ENCODE results near the gene SF3B5. TPM values are rescaled to one million over a fixed set of nuclear protein-coding genes. Genes with fewer than 3 reads are reported as not detected.
"Not testable (repeated sequence)": the region's sequence is repeated elsewhere in the genome, so short reads cannot be mapped to it uniquely, and the experiment has no call there.

SF3B5 gene
- total RNA-seq, 1 donor from 2014 or later = 200 TPM

DNA sequence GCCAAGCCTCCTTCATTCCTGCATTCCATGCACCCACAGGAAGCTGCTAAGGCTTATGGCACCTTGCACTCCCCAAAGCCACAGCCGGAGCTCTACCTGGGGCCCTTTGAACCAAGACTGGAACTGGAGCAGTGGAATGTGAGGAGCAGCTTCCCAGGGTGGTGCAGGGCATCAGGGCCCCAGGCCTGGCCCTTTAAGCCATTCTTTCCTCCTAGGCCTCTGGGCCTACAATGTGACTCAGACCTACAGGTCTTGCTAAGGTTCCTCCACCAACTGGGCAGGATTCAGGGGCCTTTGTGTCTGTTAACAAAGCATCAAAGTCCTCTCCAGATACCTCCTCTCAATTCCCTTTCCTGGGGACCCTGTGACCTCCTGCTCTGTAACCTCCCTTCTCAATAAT, 36.2 kb downstream of the SF3B5 start:
- TF ChIP-seq, protein P1, sequence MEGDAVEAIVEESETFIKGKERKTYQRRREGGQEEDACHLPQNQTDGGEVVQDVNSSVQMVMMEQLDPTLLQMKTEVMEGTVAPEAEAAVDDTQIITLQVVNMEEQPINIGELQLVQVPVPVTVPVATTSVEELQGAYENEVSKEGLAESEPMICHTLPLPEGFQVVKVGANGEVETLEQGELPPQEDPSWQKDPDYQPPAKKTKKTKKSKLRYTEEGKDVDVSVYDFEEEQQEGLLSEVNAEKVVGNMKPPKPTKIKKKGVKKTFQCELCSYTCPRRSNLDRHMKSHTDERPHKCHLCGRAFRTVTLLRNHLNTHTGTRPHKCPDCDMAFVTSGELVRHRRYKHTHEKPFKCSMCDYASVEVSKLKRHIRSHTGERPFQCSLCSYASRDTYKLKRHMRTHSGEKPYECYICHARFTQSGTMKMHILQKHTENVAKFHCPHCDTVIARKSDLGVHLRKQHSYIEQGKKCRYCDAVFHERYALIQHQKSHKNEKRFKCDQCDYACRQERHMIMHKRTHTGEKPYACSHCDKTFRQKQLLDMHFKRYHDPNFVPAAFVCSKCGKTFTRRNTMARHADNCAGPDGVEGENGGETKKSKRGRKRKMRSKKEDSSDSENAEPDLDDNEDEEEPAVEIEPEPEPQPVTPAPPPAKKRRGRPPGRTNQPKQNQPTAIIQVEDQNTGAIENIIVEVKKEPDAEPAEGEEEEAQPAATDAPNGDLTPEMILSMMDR (conservative IDR thresholded peaks at IDR 0.05; ENCODE audit: low read depth, low read length) = no peak
- no peak for DNase-seq (ENCODE audit: low read depth)
- no peak overlapping the region for H3K4me3 ChIP-seq (ENCODE audit: low read depth, low read length)

DNA sequence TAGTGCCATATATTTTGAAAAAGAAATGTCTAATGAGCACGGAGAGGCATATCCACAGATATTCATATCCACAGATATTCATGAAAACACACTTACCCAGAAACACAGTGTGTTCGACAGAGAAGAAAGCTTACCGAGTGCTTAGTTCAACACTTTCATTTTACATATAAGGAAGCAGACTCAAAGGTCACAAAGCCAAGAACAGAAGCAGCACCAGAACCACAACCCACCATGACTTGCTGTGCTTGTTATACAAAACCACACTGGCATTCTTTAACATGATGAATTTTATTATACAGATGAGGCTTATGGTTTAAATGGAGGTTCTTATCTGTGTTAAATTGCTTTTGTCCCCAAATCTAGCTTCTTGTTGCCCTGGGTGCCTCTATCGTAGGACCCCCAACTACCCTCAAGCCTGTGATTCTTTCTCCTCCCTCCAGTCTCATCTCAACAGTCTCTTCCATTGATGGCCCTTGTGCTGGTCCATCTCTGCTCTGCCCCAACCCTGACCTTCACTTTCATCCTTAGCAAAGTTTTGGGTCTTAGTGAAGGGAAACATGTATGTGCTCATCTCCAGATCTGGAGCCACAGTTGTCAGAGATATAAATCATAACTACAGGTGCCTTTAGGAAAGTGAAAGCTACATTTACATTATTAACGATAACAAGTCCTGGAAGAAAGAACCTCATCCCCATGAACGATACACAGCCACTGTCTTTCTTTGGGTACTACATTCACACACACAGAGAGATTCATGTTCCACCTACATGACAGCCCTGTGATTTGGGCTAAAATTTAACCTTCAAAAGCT, 40.0 kb downstream of the SF3B5 start:
- no peak for DNase-seq (ENCODE audit: low read depth)
- no peak overlapping the region for H3K4me3 ChIP-seq (ENCODE audit: low read depth, low read length)
- TF ChIP-seq, protein P1 (conservative IDR thresholded peaks at IDR 0.05; ENCODE audit: low read depth, low read length) = no peak

DNA sequence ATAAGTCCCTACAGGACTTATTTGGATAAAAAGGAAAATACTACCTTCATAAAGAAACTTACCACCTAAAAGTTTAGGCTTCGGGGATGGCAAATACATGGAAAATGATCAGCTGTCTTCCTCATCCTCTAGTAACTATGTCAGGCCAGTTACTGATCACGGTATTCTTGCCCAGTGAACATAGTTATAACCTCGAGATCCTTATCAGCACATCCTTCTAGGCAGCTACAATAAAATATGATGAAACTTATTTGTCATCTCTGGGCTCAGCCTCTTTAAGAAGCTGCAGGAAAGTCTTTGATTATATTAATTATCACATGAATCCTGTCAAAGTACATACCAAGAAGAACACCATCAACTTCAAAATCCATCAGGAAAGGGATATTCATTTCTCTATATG, 41.8 kb downstream of the SF3B5 start:
- no peak overlapping the region for H3K4me3 ChIP-seq (ENCODE audit: low read depth, low read length)
- DNase-seq (ENCODE audit: low read depth) = no peak

DNA sequence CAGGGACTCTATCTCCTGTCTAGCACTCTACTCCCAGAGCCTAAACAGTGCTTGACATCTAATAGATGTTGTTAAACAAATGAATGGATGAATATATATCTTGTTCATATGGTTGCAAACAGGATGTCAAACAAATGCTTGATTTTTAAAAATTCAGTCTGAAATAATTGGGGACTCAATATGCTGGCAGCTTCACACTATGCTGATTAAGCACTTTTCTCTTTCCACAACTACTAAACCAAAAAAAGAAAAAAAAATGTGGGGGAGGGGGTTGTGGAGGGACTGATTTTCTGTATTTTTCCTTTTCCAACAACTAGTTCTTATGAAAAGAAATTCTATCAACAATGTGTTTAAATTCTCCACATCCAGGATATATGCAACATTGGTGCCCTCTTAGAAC, 42.9 kb downstream of the SF3B5 start:
- TF ChIP-seq, protein P1 (conservative IDR thresholded peaks at IDR 0.05; ENCODE audit: low read depth, low read length) = no peak
- H3K4me3 ChIP-seq (ENCODE audit: low read depth, low read length) = no peak overlapping the region
- no peak for DNase-seq (ENCODE audit: low read depth)

More for the DNA sequence above, 41.8 kb downstream of the SF3B5 start:
- TF ChIP-seq, protein P1 (conservative IDR thresholded peaks at IDR 0.05; ENCODE audit: low read depth, low read length) = no peak

DNA sequence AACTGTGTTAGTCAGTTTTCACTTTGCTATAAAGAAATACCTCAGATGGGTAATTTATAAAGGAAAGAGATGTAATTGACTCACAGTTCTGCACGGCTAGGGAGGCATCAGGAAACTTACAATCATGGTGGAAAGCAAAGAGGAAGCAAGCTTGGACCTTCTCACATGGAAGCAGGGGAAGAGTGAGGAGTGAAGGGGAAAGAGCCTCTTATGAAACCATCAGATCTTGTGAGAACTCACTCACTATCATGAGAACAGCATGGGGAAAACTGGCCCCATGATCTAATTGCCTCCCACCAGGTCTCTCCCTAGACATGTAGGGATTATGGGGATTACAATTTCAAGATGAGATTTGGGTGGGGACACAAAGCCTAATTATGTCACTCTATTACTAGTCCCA, 46.0 kb downstream of the SF3B5 start:
- H3K4me3 ChIP-seq (ENCODE audit: low read depth, low read length) = no peak overlapping the region
- TF ChIP-seq, protein P1 (conservative IDR thresholded peaks at IDR 0.05; ENCODE audit: low read depth, low read length) = no peak
- no peak for DNase-seq (ENCODE audit: low read depth)

DNA sequence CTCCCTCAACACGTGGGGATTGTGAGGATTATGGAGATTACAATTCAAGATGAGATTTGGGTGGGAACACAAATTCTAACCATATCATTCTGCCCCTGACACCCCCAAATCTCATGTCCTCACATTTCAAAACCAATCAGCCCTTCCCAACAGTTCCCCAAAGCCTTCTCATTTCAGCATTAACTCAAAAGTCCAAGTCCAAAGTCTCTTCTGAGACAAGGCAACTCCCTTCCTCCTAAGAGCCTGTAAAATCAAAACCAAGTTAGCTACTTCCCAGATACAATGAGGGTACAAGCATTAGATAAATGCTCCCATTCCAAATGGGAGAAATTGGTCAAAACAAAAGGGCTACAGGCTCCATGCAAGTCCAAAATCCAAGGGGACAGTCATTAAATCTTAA, 47.7 kb downstream of the SF3B5 start:
- TF ChIP-seq, protein P1 (conservative IDR thresholded peaks at IDR 0.05; ENCODE audit: low read depth, low read length) = no peak
- DNase-seq (ENCODE audit: low read depth) = no peak
- H3K4me3 ChIP-seq (ENCODE audit: low read depth, low read length) = no peak overlapping the region

DNA sequence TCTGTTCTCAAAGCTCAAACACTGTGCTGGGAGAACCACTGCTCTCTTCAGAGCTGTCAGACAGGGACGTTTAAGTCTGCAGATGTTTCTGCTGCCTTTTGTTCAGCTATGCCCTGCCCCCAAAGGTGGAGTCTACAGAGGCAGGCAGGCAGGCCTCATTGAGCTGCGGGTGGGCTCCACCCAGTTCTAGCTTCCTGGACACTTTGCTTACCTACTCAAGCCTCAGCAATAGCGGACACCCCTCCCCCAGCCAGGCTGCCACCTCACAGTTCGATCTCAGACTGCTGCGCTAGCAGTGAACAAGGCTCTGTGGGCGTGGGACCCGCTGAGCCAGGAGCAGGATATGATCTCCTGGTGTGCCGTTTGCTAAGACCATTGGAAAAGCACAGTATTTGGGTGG, 48.7 kb downstream of the SF3B5 start:
- not testable (repeated sequence) for H3K4me3 ChIP-seq (ENCODE audit: low read depth, low read length); DNase-seq (ENCODE audit: low read depth)

DNA sequence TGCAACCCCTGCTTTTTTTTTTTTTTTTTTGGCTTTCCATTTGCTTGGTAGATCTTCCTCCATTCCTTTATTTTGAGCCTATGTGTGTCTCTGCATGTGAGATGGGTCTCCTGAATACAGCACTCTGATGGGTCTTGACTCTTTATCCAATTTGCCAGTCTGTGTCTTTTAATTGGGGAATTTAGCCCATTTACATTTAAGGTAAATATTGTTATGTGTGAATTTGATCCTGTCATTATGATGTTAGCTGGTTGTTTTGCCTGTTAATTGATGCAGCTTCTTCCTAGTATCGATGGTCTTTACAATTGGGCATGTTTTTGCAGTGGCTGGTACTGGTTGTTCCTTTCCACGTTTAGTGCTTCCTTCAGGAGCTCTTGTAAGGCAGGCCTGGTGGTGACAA, 50.4 kb downstream of the SF3B5 start:
- H3K4me3 ChIP-seq (ENCODE audit: low read depth, low read length); DNase-seq (ENCODE audit: low read depth): not testable (repeated sequence)

Measured in epithelial cell of proximal tubule (primary cell).